ENCODE data around the gene PITPNM2.

Gene PITPNM2

DNA sequence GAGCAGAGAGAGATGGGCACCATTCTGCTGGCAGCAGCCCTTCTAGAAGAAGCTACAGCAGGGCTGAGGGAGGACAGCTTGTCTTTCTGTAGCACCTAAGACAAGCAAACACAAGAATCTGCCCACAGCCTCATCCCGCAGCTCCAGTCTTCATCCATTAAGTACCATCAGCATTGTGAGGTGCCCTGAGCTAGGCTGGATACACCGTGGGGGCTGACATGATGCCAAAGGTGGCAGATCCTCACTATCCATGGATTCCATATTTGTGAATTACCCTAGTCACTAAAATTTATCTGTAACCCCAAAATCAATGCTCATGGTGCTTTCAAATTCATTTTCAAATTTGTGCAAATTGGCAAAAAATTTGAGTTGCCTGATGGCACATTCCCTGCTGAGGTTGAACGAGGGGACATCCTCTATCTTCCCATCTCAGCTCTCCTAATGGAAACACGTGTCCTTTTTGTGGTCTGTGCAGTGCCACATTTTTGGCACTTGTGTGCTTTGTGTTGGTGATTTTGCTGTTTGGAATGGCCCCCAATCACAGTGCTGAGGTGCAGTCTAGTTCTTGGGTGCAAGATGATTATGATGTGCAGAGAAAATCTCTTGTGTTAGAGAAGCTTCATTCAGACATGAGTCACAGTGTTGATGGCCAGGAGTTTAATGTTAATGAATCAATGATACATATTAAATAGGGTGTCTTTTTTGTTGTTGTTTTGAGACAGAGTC lies 7.0 kb downstream of the PITPNM2 start:
- DNase-seq, result no peak

DNA sequence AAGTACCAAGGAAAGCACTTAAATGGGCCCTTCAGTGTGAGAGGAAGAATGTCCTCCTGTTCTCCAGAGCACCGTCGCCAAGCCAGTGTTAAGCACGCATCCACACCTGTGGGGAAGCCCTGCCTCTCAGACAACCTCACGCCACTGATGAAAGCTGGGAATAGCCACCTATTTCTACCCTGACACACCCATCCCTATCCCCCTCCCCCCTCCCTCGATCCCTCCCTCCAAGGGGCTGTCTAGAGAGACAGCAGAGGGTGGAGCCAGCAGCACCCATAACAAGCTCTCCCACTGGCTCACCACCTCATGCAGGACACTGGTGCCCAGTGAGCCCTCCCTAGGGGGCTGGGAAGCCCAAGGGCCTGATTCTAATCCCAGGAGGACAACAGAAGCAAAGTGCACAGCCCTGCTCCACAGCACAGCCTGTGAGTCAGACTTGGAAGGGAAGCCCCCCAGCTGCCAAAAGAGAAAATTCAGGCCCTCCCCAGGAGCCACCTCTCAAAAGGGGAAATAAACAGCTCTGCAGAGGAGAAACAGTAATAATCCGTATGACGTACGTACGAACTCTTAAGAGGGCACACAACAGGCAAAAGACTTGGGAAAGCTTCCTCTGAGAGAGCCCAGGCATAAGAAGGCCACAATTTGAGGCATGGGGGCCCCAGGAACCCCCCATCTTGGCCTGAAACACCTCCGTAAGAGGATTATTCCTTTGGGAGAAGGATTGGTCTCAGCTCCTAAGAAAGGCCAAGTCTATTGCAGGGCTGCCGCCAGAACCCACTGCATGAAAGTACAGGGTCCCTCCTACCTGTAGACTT lies 7.8 kb downstream of the PITPNM2 start:
- peak; percentile 22 for DNase-seq

DNA sequence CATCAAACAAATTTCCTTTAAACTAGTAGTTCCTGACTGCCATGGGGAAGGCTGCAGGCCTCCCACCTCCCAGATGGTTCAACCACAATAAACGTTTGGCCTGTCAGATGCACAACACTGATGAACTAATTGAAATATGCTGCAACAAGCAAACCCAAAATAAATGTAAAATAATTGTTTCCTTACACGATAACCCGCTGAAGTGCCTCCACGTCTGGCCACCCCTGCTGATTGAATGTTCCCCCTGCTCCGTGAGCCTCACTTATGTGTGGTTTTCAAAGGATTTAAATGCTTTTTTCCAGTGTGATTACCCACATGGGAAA lies 8.4 kb downstream of the PITPNM2 start:
- no peak for DNase-seq

DNA sequence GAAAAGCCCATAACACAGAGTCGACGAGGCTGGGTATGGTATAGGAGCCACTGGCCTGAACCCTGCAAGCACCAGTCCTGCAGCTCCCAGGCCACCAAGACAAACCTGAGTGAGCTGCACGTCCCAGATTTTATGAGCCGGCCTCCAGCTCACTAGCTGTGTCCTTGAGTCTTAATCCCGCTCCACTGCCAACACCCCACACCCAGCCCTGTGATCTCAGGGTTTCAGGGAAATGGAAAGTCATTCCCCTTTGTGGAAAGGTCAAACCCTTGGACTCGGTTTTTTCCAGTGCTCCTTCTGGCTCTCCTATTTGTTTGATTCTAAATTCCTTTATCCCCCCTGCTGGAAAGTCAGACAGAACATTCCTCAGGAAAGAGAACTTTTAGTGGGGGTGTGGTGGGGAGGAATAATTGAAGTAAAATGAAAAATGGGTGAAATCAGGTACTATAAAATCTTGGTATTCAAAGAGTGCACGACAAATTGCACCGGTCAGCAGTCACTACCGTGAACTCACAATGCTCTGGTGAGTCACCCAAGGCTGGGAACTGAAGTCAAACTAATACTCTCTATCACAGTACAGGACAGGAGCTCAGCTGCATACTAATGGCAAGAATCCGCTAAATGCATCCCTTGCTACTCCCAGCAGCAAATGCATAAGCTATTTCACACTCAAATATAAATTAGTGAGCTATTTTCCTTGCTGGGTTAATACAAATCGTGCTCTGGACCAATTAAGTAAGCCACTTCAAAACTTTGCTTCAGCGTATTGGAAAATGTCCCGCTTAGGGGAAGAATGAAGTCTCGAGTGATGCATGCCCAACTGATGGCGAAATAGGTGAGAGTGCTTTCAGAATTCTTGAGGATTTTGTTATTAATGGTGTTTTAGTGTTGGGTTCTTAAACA lies 9.0 kb downstream of the PITPNM2 start:
- DNase-seq, result no peak

DNA sequence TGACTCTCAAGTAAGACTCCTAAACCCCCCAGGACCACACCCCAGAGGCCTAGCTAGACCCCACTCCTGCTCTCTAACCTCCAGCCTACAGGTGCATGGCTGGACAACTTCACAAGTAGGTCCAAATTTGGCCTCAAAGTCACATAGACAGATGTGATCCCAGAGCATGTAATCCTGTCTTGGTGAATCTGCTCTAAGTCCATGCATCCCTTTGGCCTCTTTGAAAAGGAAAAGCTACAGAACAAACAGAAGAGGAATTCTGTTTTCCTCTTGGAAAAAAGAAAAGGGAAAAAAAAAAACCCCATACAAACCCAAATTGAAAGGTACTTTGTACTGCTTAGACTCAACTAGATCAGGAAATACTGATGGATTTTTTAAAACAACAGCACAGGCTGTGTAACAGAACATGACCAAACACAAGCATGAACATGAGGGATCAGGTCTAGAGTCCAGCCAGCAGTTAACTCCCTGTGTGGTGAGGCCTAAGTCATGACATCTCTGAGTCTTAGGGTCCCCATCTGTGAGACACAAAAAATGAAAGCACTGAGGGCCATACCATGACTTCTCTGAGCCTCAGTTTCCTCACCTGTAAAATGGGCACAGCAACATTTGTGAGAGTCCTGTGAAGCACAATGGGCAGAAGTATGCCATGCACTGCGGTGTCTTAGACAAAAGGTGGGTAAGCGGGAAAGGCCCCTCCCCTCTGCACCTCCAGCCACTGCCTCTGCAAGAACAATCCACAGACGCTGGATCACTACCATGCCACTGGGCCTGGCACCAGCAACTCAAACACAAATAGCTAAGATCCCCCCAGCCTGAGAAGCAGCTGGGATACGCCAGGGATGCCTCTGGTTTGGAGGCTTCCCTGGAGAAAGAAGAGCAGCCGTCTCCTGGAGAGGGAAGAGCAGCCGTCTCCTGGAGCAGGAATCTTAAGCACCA lies 9.9 kb downstream of the PITPNM2 start:
- DNase-seq, result no peak

DNA sequence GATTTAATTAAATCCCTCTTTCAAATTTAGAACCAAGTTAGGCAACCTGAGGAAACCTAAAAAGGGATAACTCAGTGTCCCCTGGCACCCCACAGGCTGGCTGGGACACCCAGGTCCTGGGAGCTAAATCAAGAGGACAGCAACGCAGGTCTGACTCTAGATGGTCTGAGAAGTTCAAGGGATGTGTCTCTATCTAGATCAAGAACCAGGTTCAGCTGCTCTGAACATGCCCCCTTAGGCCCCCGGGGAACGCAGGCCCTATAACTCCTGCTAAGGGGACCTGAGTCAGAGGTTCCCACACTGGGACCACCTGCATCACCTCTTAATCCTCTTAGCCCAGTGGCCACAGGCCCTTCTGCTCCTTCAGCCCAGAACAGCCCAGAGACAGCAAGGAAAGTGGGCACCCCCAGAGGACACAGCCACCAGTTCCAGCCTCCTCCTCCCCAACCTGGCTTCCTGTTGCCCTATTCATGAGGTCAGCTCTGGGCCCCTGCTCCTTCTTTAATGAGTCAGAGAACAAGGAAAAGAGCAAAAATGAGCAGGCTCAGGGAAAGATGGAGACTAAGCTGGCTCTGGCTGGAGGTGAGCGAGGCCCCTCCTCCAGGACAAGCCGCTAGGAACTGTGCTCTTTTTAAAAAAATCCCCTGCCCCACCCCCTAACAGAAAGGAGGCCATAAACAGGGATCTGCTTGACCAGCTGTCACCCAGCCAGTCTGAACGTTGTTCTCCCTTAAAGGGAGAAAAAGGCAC lies 10.8 kb downstream of the PITPNM2 start:
- peak; percentile 12 for DNase-seq

DNA sequence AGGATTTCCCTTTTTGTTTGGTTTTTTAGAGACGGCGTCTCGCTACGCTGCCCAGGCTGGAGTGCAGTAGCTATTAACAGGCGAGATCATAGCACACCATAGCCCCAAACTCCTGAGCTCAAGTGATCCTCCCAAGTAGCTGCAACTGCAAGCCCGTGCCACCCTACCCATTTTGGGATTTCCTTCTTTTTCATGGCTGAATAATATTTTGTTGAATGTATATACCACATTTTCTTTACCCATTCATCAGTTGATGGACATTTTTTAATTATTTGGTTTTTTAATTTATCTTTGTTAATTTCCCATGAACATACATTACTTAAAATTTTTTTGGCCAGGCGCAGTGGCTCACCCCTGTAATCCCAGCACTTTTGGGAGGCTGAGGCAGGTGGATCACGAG lies 15.2 kb downstream of the PITPNM2 start:
- no peak for DNase-seq

DNA sequence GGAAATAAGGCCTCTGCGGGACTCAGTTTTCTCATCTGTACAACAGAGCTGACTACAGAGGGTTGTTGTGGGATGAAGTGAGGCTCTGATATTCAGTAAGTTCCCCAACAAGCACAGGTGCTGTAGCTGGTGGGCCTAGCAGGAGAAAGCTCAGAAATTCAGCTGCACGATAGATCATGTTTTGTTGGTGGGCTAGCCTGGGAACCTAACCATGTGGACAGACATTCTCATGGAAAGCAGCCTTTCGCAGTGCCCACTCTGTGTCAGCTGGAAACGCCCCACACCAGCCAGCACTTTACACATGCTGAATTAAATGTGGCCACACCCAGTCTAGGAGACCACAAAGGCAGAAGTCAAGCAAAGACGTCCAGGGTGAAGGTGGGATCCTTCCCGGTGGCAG lies 16.1 kb downstream of the PITPNM2 start:
- DNase-seq, result no peak

DNA sequence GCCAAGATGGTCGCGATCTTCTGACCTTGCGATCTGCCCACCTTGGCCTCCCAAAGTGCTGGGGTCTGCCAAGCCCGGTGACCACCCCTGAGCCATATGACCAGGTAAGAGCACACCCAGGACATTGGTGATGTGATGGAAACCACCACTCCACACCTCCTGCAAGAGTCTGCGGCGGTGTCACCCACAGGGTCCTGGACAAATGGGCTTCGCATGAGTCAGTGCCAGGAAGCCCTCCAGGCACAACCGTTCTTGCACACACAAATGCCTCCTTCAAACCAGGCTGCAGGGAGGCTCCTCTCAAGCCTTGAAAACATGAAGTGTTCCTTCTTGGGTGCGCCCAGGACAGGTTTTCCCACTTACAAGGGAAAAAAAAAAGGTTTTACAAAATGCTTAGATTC lies 16.6 kb downstream of the PITPNM2 start:
- DNase-seq, result no peak

DNA sequence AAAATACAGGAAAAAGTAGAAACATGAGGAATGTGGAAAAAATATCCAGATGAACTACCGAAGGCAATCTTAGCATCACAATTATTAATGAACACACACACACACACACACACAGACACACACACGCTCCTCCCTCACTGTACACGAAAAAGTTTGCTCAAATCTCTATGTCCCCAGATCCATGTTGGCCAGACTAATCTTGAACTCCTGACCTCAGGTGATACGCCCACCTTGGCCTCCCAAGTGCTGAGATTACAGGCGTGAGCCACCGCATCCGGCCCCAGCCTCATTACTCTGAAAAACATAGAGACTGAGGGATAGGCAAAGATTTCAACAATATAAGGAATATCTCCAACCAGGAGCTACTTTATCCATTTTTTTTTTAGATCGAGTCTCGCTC lies 17.2 kb downstream of the PITPNM2 start:
- DNase-seq, result no peak

DNA sequence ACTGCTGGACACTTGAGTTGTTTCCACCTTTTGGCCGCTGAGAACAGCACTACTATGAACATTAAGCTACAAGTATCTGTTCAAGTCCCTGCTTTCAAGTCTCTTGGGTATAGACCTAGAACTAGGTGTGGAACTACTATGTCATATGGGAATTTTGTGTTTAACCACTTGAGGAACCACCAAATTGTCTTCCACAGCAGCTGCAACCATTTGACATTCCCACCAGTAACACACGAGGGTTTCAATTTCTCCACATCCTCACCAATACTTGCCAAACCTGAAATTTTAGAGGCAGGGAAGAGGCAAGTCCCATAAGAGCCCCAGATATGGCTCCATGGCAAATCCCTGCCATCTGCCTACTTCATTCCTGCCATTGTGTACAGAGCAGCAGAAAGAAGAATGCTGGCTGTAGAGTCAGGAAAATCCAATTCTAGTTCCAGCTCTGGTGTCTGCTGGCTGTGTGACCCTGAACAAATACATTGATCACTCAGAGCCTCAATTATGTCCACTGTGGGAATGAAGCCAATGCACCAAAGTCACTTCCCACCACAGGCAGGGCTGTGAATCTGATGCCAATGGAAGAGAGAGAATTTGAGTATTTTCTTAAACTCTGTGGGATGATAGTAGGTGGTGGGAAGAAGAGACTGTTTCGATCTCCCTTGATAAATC lies 17.8 kb downstream of the PITPNM2 start:
- DNase-seq, result no peak

DNA sequence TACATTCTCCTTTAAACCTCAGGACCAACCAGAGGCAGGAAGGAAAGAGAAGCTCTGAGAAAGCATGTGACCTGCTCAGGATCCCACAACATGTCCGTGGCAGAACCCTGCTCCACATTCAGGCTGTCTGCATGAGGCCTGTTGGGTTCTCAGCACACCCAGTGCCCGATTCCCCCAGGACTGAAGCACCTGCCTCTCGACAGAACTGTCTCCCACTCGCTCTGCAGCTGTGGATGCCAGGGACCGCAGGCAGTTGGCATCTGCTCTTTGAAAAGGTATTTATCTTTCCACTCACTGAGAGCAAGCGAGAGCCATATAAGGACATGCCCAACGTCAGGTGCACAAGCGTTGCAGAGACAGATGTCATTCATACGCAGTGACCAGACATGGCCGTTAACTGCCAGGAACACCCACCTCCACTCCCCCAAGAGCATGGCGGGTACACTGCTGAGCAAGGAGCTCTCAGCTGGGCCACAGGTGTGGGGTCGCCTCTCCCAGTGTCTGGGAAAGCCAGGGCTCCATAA lies 18.9 kb downstream of the PITPNM2 start:
- DNase-seq, result no peak

DNA sequence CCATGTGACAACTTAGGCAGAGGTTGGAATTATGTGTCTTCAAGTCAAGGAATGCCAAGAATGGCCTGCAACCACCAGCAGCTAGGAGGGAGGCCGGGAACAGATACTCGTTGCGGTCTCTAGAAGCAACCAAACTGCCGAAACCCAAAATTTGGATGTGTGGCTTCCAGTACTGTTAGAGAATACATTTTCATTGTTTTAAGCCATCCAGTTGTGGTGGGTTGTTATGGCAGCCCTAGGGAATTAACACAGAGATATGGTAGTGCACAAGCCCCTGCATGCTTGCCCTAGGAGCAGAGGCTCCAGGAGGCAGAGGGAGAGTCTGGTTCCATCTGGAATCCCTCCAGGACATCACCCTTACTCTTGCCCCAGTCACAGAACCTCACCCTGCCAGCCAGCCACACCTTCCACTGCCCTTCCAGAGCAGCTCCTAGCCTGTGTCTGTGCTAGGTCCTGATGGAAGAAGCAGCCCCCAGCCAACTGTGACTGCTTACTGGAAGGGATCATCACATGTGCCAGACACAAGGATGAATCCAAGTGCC lies 19.5 kb downstream of the PITPNM2 start:
- no peak for DNase-seq

DNA sequence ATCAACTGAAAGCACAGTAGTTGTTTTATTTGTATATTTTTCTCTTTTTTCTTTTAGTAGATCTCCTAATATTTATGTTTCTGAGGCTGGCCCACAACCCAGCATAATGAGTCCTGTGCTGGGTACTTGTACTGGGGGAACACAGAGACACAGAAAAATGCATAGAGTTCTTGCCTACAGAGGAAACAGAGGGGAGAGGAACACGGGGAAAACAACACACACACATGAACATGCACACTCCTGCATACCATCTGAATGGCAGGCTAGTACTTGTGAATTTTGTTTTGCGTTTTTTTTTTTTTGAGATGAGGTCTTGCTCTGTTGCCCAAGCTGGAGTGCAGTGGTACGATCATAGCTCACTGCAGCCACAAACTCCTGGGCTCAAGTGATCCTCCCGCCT lies 21.3 kb downstream of the PITPNM2 start:
- no peak for DNase-seq

DNA sequence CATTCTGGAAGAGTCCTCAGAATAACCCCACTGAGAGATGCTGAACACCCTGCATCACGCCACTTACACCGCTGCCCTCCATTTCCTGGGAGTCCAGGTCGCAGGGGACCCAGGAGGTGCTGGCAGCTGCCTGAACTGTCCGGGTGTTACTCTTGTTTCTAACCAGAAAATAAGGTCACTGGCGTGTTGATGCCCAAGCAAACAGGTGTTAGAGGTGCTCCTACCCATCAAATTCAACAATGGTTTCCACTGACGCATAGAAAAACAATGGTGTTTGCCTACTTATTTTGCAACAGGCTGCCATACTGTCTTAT lies 23.8 kb downstream of the PITPNM2 start:
- DNase-seq, result no peak

DNA sequence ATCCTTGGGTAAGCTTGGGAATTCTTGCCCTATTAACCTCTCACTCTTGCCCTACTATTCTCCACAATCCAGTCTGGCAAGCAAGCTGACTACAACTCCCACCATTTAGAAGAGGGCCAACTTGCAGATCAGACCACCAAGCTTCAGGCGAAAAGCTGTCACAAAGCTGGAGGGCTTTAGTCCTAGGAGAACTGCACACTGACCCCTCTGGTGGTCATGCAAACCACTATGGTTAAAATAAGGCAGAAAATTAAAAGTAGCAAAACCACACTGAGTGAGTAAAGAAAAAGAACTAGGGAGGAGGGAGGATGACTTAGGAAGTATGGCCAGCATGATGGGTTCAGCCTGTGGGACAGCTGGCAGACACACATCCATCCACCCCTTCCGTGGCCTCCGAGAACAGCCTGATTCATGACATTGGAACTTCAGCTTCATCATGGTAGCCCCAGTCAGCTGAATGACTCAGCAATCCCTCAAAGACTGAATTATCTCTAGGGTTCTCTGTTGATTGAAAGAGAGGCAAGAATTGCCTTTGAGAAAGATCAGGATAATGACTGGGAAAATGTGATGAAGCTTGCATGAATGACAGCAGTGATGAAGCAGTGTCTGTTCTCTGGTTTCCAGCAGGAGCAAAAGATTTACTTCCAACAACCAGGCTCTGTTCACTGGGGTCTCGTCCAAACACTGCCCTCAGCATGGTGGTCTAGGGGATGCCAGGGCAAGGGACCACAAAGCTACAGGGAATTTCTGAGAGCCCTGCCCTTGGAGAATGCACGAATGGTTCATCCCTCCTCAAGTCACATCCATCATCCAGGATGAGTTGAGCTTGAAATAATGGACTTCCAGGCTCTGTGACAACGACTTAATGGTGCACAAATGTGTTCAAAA lies 24.4 kb downstream of the PITPNM2 start:
- peak; percentile 72 for DNase-seq

DNA sequence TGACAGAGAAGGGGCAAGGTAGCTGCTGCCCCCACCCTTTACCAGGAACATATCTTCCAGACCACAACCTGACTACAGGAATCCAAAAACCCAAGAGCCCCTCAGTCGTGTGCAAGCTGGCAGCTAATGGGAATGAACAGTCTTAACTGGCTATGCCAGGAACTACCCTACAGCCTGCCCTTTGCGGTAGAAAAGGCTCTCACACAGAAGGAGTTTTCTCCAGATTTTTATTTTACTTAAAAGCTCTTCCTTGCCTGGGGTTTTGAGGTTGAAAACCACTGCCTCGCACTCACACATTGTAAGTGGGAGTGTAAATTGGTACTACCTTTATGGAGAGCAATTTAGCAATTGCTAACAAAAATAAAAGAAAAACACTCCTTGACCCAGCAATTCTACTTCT lies 28.3 kb downstream of the PITPNM2 start:
- no peak for DNase-seq

DNA sequence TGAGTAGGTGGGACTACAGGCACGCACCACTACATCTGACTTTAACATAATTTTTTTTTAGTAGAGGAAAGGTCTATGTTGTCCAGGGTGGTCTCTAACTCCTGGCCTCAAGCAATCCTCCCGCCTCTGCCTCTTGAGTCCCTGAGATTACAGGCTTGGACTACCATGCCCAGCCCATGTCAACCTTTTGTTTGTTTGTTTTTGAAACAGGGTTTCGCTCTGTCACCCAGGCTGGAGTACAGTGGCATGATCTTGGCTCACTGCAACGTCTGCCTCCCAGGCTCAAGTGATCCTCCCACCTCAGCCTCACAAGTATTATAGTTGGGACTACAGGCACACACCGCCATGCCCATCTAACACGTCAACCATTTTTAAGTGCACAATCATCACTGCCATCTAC lies 29.2 kb downstream of the PITPNM2 start:
- no peak for DNase-seq

DNA sequence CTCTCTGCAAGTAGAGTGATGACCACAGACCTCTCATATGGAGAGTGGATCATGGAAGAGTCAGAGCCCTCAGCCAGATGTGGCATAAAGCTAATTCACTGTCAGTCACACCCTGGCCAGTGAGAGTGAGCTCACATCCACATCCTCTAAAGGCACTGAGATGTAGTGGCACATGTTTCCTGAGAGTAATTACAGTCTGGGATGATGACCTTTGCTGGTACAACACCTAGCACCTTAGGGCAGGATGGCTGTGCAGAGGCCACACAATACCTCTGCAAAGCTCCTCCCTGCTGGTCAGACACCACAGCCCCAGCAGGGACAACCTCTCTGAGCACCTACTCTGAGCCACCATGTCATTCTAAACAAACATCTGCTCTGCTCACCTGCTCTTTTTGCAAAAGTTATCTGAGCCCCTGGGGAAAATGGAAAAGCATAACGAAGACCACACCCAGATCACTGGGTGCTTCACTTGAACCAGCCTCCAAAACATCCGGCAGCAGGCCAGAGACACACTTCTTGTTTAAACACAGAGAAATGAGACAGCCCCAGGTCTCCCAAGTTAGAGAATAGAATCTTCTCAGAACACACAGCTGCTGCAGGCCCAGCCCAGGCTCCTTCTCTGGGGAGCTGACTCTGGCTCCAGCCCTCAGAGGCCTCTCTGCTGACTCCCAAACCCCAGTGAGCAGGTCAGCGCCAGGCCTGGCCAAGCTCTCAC lies 30.3 kb downstream of the PITPNM2 start:
- no peak for DNase-seq

Measured in OCI-M1 (cell line).